HG03196 (cell line): Measurements from ENCODE around the gene LRRC25.
"Not testable (repeated sequence)": the region's sequence is repeated elsewhere in the genome, so short reads cannot be mapped to it uniquely, and the experiment has no call there.

Experiments used
- ATAC-seq: cut with Tn5 transposase; IDR thresholded peaks from one replicate; pipeline ENCODE4 v1.9.1; 2021; ENCODE audit not compliant: unreplicated experiment

Gene LRRC25

DNA sequence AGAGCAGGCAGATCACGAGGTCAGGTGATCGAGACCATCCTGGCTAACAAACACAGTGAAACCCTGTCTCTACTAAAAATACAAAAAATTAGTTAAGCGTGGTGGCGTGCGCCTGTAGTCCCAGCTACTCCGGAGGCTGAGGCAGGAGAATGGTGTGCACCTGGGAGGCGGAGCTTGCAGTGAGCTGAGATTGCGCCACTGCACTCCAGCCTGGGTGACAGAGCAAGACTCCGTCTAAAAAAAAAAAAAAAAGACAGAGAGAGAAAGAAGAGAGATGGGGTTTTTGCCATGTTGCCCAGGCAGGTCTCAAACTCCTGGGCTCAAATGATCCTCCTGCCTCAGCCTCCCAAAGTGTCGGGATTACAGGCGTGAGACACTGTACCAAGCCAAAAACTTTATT is 8.3 kb upstream of the LRRC25 start:
- ATAC-seq = not testable (repeated sequence)

DNA sequence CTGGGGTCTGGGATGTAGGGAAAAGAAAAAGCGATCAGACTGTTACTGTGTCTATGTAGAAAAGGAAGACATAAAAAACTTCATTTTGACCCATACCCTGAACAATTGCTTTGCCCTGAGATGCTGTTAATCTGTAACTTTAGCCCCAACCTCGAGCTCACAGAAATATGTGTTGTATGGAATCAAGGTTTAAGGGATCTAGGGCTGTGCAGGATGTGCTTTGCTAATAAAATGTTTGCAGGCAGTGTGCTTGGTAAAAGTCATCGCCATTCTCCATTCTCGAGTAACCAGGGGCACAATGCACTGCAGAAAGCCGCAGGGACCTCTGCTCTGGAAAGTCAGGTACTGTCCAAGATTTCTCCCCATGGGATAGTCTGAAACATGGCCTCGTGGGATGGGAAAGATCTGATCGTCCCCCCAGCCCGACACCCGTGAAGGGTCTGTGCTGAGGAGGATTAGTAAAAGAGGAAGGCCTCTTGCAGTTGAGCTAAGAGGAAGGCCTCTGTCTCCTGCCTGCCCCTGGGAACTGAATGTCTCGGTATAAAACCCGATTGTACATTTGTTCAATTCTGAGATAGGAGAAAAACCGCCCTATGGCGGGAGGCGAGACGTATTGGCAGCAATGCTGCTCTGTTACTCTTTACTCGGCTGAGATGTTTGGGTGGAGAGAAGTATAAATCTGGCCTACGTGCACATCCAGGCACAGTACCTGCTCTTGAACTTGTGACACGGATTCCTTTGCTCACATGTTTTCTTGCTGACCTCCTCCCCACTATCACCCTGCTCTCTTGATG is 5.2 kb upstream of the LRRC25 start:
- ATAC-seq = not testable (repeated sequence)

DNA sequence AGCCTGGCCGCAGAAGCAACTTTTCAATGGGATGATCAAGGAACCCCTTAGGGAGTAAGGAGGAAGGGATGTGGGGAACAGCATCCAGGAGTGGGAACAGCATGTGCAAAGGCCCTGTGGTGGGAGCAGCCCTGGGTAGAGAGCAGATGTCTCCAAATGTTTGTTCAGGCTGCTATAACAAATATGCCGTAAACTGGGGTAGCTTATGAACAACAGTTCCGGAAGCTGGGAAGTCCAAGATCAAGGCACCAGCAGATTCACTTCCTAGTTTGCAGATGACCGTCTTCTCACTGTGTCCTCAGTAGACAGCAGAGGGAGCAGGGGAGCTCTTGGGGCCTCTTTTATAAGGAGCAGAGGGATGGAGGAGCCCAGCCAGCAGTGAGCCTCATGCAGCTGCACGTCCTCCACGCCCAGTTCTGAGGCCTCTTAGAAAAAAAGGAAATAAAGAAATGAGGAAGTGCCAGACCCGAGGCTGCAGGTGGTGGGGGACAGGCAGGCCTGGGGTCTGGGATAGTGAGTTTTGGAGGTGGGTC is 4.2 kb upstream of the LRRC25 start:
- no peak for ATAC-seq

DNA sequence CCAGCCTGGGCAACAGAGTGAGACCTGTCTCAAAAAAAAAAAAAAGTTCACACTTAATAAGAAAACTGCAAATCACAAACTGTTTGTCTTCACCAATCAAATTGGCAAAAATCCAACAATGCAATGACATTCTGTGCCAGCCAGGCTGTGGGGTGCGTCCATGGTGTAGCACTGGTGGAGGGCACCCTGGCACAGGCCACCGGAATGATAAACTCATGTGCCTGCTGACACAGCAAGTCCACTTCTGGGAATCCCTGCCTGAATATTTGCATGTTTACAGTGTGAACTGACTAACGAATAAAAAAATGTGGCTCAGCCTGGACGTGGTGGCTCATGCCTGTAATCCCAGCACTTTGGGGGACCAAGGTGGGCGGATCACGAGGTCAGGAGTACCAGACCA is 1.6 kb upstream of the LRRC25 start:
- no peak for ATAC-seq

DNA sequence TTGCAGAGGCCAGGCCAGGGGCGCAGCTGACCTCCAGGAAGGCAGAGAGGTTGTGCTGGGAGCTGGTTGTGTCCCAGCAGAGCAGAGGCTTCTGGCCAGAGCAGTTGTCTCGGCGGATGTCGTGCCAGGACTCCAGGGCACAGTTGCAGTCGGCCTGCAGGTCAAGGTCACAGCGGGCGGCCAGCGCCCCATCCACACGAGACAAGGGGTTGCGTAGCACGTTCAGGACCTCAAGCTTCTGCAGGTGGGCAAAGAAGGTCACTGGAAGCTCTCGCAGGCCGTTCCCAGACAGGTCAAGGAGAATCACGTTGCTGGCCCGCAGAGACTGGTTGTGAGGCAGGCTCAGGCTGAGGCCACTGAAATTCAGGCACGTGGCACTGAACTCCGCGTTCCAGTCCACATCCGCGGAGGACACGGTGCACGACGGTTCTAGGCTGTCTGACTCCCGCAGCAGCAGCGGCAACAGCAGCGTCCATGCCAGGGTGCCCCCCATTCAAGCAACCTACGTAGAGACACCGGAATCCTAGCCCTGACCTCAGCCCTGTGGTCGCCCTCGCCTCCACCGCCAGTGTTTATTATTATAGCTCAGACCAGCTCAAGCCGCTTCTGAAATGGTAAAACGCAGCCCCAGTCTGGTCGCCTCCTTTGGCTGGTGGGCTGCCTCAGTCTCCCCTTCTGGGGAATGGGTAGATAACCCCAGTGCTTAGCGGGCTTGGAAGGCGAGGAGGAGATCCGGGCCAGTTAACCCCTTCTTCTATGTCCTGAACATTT is 766 bp downstream of the LRRC25 start:
- ATAC-seq = no peak

DNA sequence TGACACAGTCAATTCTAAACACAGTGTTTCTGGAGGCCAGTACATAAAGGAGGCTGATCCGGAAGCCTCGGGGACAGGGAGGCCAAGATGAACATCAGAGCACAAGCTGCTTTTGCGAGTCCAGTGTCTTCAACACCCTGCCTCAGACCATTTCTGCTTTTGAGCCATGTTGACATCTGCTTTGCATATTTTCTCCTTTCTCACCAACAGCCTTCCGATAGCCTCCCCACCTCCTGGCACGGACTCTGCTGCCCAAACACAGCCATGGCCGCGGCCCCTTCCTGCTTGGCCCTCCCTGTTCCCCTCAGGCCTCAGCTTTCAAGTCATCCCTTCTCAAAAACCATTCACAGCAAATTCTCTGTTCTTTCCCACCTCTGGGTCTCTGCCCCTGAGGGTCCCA is 3.6 kb downstream of the LRRC25 start:
- no peak for ATAC-seq

DNA sequence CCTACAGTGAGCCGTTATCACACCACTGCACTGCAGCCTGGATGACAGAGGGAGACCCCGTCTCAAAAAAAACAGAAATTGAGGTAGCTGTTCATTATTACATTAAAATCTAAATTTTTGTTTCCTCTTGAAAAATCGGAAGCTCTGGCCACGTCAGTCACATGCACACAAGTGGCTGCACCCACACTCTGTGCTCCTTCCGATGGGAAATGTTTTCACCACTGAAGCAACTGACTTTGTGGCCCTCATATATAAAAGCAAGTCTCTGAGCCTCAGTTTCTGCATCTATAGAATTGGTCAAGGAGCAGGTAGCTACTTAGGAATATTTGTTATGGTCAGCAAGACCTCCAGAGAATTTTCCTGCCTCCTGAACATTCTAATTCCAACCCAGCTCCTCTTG is 4.5 kb downstream of the LRRC25 start:
- ATAC-seq = no peak

DNA sequence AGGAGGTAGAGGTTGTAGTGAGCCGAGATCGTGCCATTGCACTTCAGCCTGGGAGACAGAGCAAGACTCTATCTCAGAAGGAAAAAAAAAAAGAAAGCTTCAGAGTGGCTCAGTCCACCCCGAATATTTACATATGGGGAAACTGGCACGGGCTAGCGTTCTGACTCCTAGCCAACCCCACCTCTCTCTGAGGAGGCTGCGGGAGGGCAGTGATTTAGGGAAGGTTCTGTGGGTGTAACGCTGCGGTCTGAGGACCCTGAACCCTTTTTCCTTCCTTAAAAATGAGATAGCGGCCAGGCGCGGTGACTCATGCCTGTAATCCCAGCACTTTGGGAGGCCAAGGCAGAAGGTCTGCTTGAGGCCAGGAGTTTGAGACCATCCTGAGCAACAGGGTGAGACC is 5.0 kb downstream of the LRRC25 start:
- no peak for ATAC-seq

DNA sequence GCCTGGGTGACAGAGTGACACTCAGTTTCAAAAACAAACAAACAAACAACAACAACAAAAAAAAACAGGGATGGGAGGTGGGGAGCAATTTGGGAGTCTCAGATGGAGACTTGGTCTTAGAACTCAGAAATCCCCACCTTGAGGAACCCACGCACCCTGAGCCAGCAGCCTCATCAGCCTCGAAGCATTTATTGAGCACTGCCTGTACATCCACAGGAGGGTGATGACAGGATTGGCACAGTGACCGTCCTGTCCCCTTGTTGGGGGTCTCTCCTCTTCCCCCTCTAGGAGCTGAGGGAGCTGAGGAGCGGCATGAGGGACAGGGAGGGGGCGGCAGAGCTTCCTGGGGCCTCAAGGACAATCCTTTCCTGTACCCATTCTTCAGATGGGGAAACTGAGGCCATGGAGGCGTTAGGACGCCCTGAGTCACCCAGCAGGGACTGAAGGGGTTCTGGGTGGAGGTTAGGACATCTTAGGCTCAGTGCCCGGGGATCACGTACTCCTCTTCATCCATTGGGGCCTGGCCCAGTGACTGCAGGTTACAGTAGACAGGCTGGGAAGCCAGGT is 5.8 kb downstream of the LRRC25 start:
- ATAC-seq = no peak

DNA sequence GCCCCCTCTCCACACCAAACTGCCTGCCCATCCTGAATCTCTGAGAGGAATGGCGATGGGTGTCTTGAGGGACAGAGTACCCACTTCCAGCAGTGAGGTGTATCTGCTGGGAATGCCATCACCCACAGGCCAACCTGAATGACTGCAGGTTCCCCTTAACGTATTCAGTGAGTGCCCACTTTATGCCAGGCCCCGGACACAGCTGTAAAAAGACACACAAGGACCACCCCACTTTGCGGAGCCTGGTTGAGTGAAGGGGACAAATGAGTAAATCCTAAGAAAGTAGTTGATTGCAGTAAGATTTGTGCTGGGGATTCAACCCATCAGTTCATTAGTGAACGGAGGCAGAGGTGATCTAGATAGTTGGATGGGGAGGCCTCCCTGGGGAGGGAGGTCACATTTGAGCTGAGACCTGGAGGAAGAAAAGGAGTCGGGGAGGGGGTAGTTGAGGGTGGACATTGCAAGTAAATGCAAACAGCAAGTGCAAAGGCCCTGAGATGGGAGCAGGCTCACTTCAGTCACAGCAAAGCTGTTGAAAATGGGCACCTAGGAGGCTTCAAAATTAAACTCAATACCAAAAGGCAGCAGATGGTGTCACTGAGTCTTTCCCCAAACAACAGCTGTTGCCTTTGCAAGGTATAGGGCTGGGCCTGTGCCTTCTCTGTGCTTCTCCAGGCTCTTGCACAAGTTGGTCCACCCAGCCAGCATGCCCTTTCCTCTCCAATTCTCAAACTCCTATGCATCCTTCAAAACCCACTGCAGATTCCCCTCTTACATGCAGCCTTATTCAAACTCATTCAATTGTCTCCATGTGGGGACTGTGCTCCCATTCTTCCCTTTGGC is 7.1 kb downstream of the LRRC25 start:
- ATAC-seq = no peak

DNA sequence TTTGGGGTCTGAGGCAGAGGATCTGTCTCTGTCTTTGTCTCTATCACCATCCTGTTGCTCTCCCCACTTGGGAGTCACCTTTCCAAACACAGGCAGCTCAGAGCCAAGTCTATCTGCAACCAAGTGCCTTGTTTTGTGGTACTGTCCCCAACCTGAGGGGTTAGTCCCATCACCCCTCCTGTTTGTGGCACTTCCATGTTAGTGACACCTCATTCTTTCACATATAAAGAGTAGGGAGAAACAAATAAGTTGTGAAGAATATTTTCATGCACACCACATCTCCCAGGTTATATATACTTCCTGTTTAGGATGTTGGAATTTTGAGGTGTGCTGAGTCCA is 7.7 kb downstream of the LRRC25 start:
- ATAC-seq = no peak

DNA sequence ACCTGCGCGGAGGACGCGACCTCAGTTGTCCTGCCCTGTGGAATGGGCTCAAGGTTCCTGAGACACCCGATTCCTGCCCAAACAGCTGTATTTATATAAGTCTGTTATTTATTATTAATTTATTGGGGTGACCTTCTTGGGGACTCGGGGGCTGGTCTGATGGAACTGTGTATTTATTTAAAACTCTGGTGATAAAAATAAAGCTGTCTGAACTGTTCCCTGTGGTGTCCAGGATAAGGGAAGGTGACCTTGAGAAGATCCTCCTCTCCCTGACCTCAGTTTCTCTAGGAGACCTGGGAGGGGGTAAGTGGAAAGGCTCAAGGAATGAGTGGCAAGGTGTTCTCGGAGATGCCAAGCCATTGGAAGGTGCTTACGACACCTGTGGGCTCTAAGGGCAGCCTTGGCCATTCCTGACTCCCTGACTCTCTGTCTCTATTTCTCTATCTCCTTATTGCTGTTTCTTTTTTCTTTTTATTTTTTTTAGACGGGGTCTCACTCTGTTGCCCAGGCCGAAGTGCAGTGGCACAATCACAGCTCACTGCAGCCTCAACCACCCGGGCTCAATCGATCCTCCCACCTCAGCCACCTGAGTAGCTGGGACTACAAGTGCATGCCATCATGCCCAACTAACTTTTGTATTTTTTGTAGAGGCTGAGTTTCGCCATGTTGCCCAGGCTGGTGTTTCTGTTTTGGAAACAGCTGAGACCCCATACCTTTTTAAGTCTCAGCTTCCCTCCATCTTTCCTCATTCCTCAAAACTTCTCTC is 8.3 kb downstream of the LRRC25 start:
- ATAC-seq = no peak

DNA sequence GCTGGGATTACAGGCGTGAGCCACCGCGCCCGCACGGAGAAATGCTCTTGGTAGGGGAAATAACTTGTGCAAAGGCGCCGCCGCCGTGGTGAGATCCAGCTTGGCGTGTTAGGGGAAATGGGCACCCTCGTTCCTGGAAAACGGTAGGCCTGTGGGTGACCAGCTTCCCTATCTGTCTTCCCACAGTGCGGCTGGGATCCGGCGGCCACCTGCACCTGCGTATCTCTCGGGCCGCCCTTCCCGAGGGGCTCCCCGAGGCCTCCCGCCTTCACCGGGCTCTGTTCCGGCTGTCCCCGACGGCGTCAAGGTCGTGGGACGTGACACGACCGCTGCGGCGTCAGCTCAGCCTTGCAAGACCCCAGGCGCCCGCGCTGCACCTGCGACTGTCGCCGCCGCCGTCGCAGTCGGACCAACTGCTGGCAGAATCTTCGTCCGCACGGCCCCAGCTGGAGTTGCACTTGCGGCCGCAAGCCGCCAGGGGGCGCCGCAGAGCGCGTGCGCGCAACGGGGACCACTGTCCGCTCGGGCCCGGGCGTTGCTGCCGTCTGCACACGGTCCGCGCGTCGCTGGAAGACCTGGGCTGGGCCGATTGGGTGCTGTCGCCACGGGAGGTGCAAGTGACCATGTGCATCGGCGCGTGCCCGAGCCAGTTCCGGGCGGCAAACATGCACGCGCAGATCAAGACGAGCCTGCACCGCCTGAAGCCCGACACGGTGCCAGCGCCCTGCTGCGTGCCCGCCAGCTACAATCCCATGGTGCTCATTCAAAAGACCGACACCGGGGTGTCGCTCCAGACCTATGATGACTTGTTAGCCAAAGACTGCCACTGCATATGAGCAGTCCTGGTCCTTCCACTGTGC is 9.1 kb downstream of the LRRC25 start:
- peak; percentile 67 for ATAC-seq

DNA sequence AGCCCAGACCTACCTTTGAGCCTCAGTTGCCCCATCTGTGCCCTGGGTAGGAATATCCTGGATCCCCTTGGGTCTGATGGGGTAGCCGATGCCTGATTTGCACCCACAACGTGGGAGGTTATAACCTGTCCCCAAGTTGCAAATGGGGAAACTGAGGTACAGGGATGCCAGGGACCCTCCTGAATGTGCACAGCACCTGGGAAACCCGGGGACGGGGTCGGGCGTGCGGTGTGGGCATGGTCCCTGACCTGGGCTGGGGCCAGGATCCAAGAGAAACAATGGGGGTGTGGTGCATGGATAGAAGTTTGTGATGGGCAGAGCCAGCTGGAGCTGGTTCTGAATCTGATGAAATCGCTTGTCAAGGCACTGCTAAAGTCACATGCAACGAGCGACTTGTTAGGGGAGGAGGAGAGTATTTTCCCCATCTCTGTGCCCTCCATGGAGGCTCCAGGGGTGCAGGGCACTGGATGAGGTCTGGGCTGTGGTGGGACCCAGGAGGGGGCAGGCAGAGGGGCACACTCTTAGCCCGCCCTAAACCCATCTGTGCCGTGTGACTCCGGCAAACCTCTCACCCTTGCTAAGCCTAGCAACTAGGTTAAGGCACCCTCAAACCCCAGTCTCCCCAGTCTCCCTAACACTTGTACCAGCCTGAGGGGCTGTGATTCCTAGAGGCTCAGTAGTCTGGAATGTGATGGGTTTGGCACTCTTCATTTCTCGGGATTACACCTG is 10.7 kb downstream of the LRRC25 start:
- no peak for ATAC-seq

DNA sequence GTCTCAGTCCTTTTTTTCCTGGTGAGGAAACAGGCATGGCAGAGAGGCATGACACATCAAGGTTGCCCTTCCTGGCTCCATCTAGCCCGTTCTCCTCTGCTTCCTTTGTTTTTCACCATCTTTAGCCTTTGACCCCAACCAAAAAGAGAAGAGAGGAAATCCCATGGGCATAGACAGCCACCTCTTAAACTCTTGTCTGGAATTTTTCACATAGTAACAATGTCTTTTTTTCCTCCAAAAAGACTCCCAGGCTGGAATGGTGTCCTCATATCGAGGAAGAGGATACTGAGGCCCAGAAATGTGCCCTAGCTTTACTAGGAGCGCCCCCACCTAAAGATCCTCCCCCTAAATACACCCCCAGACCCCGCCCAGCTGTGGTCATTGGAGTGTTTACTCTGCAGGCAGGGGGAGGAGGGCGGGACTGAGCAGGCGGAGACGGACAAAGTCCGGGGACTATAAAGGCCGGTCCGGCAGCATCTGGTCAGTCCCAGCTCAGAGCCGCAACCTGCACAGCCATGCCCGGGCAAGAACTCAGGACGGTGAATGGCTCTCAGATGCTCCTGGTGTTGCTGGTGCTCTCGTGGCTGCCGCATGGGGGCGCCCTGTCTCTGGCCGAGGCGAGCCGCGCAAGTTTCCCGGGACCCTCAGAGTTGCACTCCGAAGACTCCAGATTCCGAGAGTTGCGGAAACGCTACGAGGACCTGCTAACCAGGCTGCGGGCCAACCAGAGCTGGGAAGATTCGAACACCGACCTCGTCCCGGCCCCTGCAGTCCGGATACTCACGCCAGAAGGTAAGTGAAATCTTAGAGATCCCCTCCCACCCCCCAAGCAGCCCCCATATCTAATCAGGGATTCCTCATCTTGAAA is 11.5 kb downstream of the LRRC25 start, which contains the start of gene GDF15:
Gene GDF15 (plus strand): TSS at position 484 of the 868 bp plus-strand sequence. CDS start 32 bp downstream, at position 516.
- ATAC-seq = no peak

DNA sequence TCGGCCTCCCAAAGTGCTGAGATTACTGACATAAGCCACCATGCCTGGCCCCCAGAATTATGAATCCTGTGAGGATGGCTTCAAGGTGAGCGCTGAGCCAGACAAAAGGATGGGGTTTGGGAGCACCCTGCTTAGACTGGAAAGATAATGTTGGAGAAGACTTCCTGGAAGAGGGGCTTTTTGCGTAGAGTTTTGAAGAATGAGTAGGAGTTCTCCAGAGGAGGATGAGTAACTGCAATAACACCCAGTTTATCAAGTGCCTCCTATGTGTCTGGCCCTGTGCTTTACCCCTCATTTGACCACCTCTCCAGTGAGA is 12.1 kb downstream of the LRRC25 start:
- no peak for ATAC-seq

DNA sequence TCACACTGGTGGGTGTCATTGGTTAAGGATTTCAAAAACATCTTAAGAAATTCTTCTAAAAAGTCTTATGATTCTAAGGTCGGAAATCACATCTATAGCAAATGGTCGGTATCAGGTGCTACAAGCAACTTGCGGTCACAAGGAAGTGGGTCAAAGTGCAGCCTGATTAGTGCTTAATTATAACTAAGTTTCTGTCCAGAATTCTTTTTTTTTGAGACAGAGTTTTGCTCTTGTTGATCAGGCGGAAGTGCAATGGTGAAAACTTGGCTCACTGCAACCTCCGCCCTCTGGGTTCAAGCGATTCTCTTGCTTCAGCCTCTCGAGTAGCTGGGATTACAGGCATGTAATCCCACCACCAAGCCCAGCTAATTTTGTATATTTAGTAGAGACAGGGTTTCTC is 12.6 kb downstream of the LRRC25 start:
- ATAC-seq = no peak

DNA sequence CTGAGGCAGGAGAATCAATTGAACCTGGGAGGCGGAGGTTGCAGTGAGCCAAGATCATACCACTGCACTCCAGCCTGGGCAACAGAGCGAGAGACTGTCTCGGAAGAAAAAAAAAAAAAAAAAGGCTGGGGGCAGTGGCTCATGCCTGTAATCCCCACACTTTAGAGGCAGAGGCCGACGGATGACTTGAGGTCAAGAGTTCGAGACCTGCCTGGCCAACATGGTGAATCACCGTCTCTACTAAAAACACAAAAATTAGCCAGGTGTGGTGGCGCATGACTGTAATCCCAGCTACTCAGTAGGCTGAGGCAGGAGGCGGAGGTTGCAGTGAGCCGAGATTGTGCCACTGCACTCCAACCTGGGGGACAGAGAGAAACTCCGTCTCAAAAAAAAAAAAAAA is 13.8 kb downstream of the LRRC25 start:
- ATAC-seq = not testable (repeated sequence)
